Skeletal muscle tissue (tissue), 4 donors: Measurements from ENCODE around the gene ARAP1. TPM values are rescaled to one million over a fixed set of nuclear protein-coding genes. Genes with fewer than 3 reads are reported as not detected.

Experiments
- H3K27ac ChIP-seq: one replicate; pipeline ENCODE4 v1.7.0; 2013; ENCODE audit warnings: mild to moderate bottlenecking, low read depth, low read length, inconsistent platforms
- H3K27me3 ChIP-seq, 3 donors: one replicate each; pipeline ENCODE4 v1.7.0; 2013; ENCODE audit warnings: low read length in 3 of 3; ENCODE audit not compliant: control insufficient read depth in 3 of 3, insufficient read depth in 3 of 3
- H3K36me3 ChIP-seq, 3 donors: one replicate each; pipeline ENCODE4 v1.7.0; 2013; ENCODE audit warnings: low read length in 3 of 3; ENCODE audit not compliant: control insufficient read depth in 3 of 3, insufficient read depth in 3 of 3
- H3K4me1 ChIP-seq, 3 donors: one replicate each; pipeline ENCODE4 v1.7.0; 2013; ENCODE audit warnings: low read length in 3 of 3, mild to moderate bottlenecking in 3 of 3; ENCODE audit not compliant: control insufficient read depth in 3 of 3, insufficient read depth in 3 of 3
- H3K4me3 ChIP-seq, 3 donors: one replicate each; pipeline ENCODE4 v1.7.0; 2013; ENCODE audit warnings: low read length in 3 of 3
- H3K9ac ChIP-seq, 3 donors: one replicate each; pipeline ENCODE4 v1.7.0; 2013; ENCODE audit warnings: low read length in 3 of 3, mild to moderate bottlenecking in 3 of 3, moderate library complexity in 2 of 3, low read depth in 1 of 3
- H3K9me3 ChIP-seq, 3 donors: one replicate each; pipeline ENCODE4 v1.7.0; 2013; ENCODE audit warnings: low read length in 3 of 3; ENCODE audit not compliant: control insufficient read depth in 3 of 3
- total RNA-seq: library from RNA; depleted of rRNA; stranded (reverse); fragments of >200 nt; gene quantifications from one replicate; pipeline ENCODE4 v1.2.3, GENCODE V29; 2014
- donor health status: Osteomylitis.

Gene ARAP1
- total RNA-seq, 1 donor from 2014 or later, result 98.6 TPM

DNA sequence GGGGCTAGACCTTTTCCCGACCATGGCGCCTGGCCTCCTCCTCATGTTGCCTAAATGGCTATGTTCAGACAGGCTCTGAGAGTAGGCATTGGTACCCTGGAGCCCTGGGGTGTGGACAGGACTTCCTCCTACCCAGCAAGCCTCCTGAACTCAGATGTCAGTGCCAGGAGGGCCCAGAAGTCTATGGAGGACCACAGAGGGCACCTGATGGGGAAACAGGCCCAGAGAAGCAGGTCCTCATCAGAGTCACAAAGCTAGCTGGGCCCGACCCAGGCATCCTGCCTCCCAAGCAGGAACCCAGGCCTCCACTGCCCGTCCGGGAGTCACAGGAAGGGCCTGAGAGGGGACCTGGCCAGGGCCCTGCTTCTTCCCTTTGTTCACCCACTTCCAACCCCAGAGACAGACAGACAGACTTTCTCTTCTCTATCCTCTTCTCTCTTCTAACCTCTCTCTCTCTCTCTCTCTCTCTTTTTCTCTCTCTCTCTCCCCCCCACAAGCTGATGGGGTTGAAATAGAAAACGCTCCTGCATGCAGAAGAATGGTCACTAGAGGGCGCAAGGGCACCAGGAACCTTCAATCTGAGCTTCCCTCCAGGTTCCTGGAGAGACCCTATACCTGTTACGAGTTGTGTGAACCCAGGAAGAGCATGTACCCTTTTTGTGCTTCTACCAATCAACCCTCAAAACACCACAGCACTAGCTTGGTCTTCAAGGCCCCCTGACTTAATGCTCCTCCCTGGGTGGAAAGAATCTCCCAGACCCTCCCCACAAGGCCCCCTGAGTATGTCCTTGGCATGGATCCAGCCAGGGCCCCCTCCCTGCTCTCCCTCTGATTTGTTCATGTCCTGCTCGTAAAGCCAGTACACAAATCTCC lies 27.1 kb downstream of the ARAP1 start:
- Histone ChIP-seq H3K27ac (no peak overlapping the region), H3K9me3 (no peaks in the 10 kb centered on the region)

GRCh38 chr11:72724021-72724551 lies 28.1 kb downstream of the ARAP1 start:
- H3K36me3 ChIP-seq, result no peaks in the 10 kb centered on the region
- peaks cover 38 to 53% (median 41%) of the 10 kb centered on the region in 3 donors for H3K4me1 ChIP-seq
- no peaks in the 10 kb centered on the region for H3K27me3 ChIP-seq
- no peak overlapping the region for H3K4me3 ChIP-seq
- no peak overlapping the region for H3K9ac ChIP-seq
- H3K27ac ChIP-seq, result no peak overlapping the region
- H3K9me3 ChIP-seq, result no peaks in the 10 kb centered on the region

More for the DNA sequence above, 27.1 kb downstream of the ARAP1 start:
- Histone ChIP-seq H3K27me3 (no peaks in the 10 kb centered on the region), H3K36me3 (no peaks in the 10 kb centered on the region), H3K4me3 (no peak overlapping the region), H3K9ac (peak overlapping the region in 1 of 3 donors; percentile 45), H3K4me1 (peaks cover 28 to 43% (median 31%) of the 10 kb centered on the region in 3 donors)

DNA sequence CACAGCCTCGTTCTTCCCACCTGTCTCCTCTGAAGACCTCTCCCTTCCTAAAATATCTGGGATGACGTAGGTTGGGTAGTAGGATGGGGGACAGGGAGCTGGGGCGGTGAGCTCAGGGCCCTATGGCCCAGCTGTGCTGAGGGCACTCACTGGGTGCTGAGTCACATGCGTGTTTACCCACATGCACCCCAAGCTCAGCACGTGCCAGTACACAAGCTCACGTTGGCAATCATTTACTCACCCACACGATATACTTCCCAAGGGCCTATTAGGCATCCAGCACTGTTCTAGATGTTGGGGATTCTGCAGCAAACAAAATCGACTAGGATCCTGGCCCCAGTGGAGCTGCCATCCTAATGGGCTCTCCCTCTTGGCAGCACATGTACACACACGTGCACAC lies 28.7 kb downstream of the ARAP1 start:
- Histone ChIP-seq H3K4me3 (no peak overlapping the region), H3K36me3 (peaks cover 0 to 2% (median 0%) of the 10 kb centered on the region in 3 donors), H3K9ac (no peak overlapping the region), H3K9me3 (no peaks in the 10 kb centered on the region), H3K4me1 (peaks cover 44 to 59% (median 46%) of the 10 kb centered on the region in 3 donors), H3K27me3 (no peaks in the 10 kb centered on the region), H3K27ac (no peak overlapping the region)

DNA sequence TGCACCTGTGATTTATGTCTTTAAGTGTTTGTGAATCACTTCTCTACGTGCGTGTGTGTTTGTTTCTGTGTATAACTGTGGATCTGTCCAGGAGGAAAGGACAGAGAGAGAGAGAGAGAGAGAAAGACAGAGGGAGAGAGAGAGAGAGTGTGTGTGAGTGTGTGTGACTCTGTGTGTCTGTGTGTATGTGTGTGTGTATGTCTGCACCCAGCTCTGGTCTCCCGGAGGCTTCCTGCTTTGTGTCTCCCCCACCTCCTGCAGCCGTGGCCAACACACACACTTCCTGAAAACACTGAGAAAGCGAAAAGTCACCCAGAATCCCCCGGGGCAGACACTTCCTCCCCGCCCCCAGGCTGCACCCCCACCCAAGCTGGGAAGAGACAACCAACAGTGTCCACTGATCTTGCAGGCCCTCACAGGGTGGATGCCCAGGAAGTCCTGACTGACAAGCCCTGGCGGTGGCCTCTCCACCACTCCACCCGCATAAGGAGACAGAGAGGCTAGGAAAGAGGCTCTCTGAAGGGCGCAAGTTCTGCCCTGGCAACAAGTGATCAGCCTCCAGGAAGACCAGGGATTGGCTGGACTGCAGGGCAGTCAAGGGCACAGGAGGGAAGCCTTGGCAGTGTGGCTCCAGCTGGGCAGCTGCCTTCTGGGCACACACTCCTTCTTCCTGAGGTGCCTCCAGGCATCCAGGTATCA lies 30.0 kb downstream of the ARAP1 start:
- Histone ChIP-seq H3K9me3 (no peaks in the 10 kb centered on the region), H3K4me3 (peak overlapping the region; percentile 78 to 97 (median 92)), H3K36me3 (peaks cover 0 to 4% (median under 1%) of the 10 kb centered on the region in 3 donors), H3K27me3 (no peaks in the 10 kb centered on the region), H3K27ac (peak overlapping the region; percentile 75), H3K9ac (peak overlapping the region; percentile 69 to 97 (median 97)), H3K4me1 (peaks cover 54 to 71% (median 54%) of the 10 kb centered on the region in 3 donors)

GRCh38 chr11:72721689-72722049 lies 30.5 kb downstream of the ARAP1 start:
- Histone ChIP-seq H3K9ac (peak overlapping the region; percentile 69 to 97 (median 97)), H3K27ac (peak overlapping the region; percentile 75), H3K4me1 (peaks cover 56 to 76% (median 58%) of the 10 kb centered on the region in 3 donors), H3K27me3 (no peaks in the 10 kb centered on the region), H3K9me3 (no peaks in the 10 kb centered on the region), H3K36me3 (peaks cover 0 to 4% (median 3%) of the 10 kb centered on the region in 3 donors), H3K4me3 (peak overlapping the region; percentile 78 to 97 (median 92))

GRCh38 chr11:72721276-72721675 lies 30.9 kb downstream of the ARAP1 start:
- Histone ChIP-seq H3K27me3 (no peaks in the 10 kb centered on the region), H3K4me3 (peak overlapping the region; percentile 78 to 97 (median 92)), H3K9ac (peak overlapping the region; percentile 69 to 97 (median 97)), H3K4me1 (peaks cover 60 to 80% (median 61%) of the 10 kb centered on the region in 3 donors), H3K36me3 (peaks cover 0 to 6% (median 4%) of the 10 kb centered on the region in 3 donors), H3K9me3 (no peaks in the 10 kb centered on the region), H3K27ac (peak overlapping the region; percentile 75)

DNA sequence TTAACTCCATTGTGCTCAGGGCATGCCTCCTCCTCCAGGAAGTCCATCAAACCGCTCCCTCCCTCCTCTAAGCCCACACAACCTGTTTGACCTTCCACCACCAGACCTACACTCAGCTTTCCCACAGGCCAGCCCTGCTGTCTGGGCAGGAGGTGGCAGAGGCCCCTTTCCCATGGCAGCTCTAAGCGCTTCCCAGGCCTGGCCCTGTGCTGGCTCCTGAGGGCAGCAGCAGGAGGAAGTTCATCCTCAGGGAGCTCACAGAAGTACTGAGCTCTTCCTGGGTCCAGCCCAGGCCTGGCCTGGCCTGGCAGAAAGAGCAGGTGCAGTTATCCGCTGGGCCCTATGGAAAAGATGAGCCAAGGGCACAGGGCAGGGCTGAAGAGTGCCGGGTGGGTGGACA lies 31.4 kb downstream of the ARAP1 start:
- peaks cover 62 to 82% (median 62%) of the 10 kb centered on the region in 3 donors for H3K4me1 ChIP-seq
- H3K27me3 ChIP-seq, result no peaks in the 10 kb centered on the region
- peak overlapping the region; percentile 78 to 97 (median 92) for H3K4me3 ChIP-seq
- peak overlapping the region; percentile 75 for H3K27ac ChIP-seq
- H3K9me3 ChIP-seq, result no peaks in the 10 kb centered on the region
- peak overlapping the region; percentile 69 to 97 (median 97) for H3K9ac ChIP-seq
- peaks cover 0 to 6% (median 4%) of the 10 kb centered on the region in 3 donors for H3K36me3 ChIP-seq

GRCh38 chr11:72720047-72720446 lies 32.2 kb downstream of the ARAP1 start:
- no peaks in the 10 kb centered on the region for H3K9me3 ChIP-seq
- peaks cover 62 to 79% (median 63%) of the 10 kb centered on the region in 3 donors for H3K4me1 ChIP-seq
- no peaks in the 10 kb centered on the region for H3K27me3 ChIP-seq
- peak overlapping the region; percentile 64 for H3K27ac ChIP-seq
- peaks cover 0 to 8% (median 4%) of the 10 kb centered on the region in 3 donors for H3K36me3 ChIP-seq
- peak overlapping the region; percentile 57 to 97 (median 69) for H3K9ac ChIP-seq
- peak overlapping the region; percentile 37 to 97 (median 92) for H3K4me3 ChIP-seq

DNA sequence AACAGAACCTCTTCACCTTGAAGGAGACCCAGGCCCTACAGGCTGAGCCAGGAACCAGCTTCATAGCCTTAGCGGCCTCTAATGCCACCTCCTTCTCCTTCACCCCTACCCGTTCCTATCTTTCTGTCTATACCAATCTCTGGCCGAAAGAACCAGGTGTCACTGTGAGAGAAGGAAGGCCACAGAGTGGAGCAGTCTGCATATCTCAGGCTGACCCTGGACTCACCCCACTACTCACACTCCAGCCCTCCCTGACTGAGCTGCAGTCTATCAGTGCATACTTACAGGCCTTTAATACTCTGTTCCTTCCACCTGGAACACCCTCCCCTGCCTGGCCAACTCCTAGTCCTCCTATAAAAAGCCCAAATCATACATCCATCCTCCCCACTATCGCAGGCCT lies 32.7 kb downstream of the ARAP1 start:
- peak overlapping the region in 2 of 3 donors; percentile 57 to 97 for H3K9ac ChIP-seq
- H3K27ac ChIP-seq, result peak overlapping the region; percentile 64
- H3K4me1 ChIP-seq, result peaks cover 64 to 80% (median 66%) of the 10 kb centered on the region in 3 donors
- no peaks in the 10 kb centered on the region for H3K9me3 ChIP-seq
- H3K36me3 ChIP-seq, result peaks cover 0 to 9% (median 4%) of the 10 kb centered on the region in 3 donors
- H3K27me3 ChIP-seq, result no peaks in the 10 kb centered on the region
- peak overlapping the region; percentile 24 to 54 (median 37) for H3K4me3 ChIP-seq
